Inferior parietal cortex (tissue), 1 donor: Measurements from ENCODE around the gene LINS1.

Source experiments
- DNase-seq: peaks from one replicate; pipeline ENCODE4 v3.0.0-alpha.2; 2016; ENCODE audit errors: extremely low spot score

The LINS1 gene

DNA sequence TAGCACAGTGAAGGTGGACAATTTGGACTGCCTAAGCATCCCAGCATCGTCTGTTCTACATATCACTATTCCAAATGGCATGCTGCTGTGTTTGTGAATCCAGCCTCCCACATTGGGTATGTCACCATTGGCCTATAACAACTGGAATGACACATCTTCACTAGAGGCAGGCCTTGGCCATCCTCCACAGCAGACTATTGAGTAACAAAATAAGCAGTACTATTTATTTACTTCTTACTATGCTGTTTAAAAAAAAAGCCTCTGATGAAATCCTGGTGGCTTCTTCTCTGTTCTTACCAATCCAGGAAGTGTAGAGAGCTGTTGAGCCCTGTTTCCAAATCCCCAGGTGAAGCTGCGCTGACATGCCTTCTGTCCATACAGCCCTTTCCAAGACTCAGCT lies 42.7 kb downstream of the LINS1 start:
- no peak for DNase-seq

DNA sequence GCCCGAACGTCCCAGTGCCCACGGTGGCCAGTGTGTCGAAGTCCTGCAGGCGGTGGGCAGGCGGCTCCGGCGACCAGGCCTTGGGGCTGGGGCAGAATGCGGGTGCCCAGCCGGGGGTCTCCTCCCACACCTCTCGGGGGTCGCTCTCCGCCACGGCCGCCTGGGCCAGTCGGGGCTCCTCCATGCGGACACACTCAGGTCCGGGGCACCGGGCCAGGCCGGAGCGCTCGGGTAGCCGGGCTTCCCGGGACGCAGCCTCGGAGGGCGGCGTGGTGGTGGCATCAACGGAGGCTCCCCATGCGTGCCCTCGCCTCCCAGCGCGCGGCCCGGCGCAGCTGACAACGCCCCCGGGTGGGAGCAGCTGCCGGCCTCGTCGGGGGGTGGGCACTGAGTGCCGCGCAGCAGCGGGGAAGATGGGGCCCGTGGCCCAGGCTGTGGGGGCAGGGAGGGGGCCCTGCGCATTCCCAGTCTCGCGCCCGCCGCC lies 43.2 kb downstream of the LINS1 start:
- DNase-seq: no peak

DNA sequence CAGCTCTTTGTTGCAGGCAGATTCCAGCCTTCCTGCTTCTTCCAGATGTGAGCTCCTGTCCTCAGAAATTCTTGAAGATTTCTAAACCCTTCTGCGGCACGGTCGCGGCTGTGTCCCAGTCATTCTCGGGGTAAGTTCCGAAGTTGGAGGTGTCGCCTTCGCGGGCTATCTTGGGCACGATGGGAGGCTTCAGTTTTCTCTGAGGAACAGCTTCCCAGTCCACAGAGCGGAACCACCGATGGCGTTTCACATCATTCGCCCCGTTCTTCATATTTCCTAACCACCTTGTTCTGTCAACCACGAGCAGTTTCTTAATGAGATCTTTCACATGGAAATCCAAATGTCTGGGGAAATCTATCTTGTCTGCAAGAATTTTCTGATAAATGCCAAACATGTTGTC lies 48.5 kb downstream of the LINS1 start:
- DNase-seq: no peak

DNA sequence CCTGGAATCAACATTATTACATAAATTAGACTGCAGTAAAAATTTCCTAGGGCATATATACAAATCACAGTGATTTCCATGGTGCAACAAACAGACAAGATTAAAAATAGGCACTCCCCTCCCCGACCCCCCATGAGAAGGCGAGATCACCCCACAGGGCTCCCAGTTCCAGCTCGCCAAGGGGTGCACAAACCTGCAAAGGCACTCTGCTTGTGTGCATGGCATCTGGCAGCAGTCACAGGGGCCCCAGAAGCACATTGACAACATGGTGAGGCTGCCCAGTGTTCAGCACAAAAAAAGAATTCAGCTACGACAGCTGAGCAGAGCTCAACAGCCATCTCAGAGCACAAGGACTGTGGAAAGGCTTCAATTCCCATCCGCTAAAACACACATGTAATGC lies 54.0 kb downstream of the LINS1 start:
- no peak for DNase-seq

DNA sequence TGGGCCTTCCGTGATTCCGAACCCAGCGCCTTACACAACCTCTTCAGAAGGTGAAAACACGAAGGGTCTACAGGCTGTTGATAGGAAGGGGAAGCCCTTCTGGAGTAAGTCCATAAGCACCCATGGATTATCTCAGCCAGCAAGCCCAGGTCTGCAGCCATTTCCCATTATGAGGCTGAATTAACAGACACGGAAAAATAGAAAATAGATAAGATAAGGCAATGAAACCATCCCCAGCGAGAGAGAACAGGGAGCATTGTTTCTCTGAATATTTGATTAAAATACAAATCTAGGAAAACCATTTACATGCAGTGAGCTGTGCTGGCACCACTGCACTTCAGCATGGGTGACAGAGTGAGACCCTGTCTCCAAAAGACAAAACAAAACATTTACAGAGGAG lies 57.0 kb downstream of the LINS1 start:
- no peak for DNase-seq

DNA sequence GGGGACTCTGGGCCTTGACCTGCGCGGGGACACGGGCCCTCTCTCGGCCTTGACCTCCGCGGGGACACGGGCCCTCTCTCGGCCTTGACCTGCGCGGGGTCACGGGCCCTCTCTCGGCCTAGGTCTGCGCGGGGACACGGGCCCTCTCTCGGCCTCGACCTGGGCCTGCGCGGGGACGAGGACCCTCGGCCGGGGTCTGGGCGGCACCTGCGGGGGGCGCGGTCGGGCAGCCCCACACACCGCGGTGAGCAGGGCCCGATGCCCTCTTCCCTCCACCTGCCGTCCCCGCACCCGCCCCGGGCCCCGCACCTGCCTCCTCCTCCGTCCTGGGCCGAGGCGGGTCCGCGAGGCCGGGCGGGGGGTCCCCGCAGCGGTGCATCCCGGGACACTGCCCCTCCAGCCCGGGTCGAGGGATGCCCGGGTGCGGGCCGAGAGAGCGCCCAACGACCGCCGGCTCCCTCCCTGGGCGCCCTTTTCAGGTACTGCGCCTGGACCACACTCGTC lies 57.6 kb downstream of the LINS1 start:
- DNase-seq: no peak

DNA sequence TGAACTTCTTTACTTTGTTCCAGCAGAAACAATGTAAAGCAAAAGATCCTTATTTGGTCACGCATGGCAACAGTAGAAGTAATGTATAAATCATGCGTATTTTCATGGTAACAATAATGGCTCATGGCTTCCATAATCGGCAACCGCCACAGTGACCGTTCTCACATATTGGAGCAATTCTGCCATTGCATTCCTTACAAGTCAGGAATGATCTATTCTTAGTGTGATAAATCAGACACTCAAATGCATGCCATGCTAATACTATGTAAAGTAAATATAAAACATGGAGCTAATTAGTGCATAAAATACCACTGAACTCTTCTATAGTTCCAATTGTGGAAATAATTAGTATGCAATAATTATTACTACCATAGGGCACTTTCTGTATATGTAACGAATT lies 59.7 kb downstream of the LINS1 start:
- no peak for DNase-seq

DNA sequence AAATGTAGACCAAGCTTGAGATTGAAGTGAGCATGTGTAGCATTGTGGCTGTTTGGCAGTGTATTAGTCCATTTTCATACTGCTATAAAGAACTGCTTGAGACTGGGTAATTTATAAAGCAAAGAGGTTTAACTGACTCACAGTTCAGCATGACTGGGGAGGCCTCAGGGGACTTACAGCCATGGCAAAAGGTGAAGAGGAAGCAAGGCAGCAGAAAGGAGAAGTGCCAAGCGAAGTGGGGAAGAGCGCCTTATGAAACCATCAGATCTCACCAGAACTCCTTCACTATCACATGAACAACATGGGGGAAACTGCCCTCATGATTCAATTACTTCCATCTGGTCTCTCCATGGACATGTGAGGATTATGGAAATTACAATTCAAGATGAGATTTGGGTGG lies 64.7 kb downstream of the LINS1 start:
- DNase-seq: no peak

DNA sequence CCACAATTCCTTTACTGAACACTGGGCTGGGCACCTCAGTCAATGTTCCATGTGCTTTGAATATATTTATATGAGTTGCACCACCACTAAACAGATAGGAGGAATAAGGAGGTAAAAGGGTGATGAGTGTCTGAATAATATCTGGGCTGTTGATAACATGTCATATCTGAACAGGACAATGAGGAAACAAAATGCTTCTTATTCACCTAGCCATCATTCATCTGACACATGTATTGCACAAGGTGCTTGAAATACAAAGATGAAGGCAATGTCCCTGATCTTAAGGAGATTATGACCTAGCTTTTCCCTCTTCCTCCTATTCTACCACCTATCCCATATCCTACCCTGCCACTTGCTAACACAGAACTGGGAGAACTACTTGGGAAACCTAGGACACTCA lies 65.3 kb downstream of the LINS1 start:
- DNase-seq: no peak

DNA sequence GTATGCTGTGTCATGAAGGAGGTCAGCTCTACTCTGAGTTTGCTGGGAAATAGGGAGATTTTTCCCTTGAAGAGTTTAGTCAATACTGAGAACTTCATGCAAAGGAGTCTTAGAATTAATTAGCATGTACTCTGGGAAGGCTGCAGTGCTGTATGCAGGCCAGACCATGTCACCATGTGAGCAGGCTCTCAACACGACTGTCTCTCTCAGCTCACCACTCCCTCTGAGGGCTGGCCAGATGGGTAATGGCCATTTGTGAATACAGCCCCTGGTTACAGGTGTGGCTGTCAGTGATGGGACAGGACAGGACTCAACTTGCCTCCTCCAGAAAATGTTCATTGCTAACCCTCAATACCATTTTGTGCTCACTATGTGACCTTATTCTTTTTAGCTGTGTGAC lies 68.1 kb downstream of the LINS1 start:
- no peak for DNase-seq

DNA sequence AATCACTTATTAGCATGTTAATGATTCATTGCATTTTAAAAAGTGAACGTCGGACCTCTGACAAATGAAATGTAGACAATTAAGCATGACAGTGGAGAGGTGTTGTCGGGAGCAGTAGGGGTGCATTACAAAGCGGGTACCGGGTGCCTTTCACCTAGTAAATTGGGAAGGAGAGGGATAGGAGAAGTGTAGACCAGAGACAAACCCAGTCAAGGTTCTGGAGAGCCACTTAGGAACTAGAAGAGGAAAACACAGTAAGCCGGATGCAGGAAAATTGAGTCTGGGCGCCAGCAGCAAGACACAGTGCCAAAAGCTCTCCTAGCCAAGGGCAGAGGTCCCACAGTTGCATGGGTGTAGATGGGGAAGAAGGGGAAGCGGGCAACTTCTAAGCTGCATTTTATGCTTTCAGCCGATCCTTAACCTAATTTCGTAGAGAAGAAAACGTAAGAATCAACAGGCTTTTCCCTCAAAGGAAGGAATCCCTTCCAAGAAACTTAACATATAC lies 70.1 kb downstream of the LINS1 start:
- no peak for DNase-seq

DNA sequence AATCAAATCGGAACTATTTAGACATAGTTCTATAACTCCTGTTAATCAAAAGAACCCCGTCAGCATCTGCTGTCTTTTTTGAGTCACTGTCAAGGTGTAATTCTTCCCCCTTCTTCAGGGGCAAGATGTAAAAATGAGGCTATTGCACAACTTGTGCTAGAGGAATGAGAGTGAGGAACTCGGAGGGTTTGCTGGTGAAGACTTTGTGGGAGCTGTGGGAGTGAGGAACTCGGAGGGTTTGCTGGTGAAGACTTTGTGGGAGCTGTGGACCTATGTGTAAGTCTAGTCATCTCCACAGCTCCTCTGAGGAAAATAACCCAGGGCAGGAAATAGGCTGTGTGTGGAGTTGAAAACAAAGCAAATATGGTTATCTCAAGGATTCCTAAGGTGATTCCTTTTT lies 70.8 kb downstream of the LINS1 start:
- no peak for DNase-seq

DNA sequence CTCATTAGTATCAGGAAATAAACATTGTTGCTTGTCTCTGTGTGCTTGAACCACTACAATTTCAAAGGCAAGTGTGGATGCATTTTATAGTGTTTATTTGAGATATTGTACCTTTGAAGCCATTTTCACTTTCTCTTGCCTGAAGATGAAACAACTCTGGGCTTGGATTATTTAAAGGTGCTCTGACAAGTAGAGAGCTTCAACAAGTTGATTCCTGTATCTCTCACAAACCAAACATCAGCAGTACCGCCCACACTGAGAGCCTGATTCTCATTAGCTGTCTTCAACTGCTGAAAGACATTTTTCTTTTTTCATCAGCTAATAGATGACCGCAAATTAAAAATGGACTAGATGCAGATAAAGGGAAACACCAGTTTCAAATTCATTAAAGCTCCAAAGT lies 72.4 kb downstream of the LINS1 start:
- DNase-seq: no peak

DNA sequence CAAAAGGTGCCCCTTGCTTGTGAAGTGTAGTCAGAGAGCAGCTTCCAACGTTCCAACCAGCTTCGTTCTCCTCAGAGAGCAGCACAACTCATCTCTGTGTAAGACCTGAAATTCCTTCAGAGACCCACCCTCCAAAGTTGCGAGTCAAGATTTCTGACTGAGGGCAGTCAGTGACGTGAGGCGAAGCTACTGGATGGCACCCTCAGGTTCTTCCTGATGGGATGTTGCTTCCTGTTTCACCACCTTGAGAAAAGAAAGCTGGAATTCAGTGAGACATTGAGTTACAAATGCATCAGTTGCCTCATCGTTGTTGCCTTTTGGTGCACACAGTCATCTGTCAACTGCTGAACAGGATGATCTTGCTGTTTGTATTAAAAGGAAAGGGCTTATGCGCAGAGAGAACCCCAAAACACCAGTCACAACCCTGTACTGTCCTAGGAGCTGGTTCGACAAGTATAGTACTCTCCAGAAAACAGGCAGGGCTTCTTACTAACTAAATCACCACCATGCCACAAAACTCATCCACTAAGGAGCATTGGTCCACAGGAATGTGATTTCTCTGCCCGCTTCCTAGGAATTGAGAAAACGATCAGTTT lies 73.1 kb downstream of the LINS1 start, which contains the start of gene CERS3:
Gene CERS3 (minus strand): TSS at position 118 of the 596 bp plus-strand sequence. CDS start 27,101 bp downstream, outside the sequence.
- no peak for DNase-seq

DNA sequence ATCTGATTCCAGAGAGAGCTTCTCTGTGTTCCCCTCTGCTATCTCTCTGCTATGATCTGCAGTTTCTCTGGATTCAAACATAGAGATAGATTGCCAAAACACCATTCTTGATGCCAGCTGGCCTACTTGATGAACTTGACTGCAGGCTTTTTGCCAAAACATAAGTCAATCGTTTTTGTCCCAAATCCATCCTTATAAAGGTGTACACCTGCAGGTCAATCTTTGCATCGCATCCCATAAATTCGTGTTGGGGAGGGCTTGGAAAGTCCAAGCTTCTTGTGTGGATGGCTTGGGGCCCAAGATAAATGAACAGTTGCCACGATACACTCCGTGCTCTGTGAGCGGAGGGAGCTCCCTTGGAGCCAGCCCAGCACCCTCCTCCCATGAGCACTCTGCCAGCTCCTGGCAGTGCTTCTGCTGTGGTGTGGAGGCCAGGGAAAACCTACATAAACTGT lies 75.9 kb downstream of the LINS1 start:
- peak; percentile 58 for DNase-seq

DNA sequence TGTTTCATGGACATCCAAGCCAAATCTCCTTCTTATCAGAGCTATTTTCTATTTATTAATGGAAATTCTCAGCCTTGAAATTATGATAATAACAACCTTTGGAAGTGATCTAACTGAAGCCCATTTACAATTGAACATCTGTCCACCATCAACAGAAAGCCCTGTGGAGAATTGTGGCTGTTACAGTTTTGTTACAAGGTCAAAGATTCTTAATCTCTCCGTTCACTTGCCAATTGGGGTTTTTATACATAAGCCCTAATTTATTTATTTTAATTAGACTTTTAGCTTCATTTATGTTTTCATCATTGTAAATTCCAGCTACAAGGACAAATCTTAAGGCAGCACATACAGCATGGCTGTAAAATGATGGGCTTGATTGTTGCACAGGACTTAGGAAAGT lies 76.5 kb downstream of the LINS1 start:
- DNase-seq: no peak

DNA sequence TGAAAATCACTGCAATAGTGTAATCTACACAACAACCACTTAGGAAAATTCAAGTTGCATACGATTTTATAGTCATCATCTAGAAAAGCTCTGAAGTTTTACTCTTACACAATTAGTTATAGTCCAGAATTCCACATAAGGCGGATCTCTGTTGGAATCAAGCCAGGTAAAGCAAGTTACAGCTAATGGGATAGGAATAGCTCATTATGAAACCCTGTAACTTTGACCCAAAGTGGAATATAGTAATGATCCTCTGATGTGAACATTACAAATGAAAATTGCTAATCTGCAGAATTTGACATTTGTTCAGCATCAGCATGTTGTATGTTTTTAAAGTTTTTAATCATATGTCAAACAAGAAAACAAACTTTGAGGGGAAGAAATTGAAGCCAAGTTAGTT lies 77.7 kb downstream of the LINS1 start:
- DNase-seq: no peak

DNA sequence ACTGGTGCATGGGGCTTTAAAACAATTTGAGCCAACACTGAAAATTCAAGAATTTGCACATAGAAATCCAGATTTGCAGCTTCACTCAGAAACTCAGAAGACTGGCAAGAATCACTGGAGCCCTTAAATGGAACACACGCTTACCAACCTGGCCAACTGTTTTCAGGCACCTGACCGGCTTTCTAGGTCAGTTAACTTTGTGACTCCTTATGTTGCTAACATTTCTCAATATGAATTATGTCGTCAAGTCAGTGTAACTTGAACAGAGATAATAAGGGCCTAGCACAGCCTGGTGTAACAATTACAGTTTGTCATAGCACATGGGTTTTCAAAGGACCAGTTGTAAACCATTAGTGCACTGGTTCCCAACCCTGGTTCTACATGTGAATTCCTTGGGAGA lies 80.1 kb downstream of the LINS1 start:
- no peak for DNase-seq

DNA sequence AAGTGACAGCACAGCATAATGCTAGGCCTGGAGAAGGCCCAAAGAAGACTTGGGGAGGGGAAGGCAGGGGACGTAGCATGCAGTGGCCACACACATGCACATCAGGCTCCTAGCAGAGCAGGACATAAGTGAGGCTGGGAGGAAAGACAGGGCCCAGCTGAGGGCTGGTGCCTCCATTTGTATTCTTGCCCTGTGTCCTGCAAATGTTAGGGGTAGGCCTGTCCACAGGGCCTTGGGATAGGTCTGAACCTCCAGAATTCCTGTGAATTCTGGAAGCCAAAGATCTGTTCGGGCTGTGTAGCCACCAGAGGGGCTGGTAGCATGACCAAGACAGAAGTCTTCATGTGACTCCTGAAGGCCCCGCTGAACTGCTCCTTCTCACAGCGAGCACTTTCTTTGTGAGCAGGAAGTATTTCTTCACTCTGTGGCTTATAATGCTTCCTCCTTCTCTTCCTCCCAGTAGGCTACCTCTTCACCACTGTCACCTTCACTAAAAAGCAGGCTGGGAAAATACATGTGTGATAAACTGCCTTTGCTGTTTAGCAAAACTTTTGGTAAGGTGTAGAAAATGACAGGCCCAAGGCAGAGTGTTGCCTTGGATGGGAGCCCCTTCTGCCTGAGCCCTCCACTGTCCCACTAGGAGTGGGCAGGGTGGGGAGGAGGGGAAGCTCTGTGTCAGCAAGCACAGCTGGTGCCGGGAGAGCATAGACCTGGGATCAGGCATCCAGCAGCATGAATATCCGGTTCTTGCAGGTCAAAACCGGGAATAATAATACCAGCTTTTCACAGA lies 81.7 kb downstream of the LINS1 start:
- no peak for DNase-seq

DNA sequence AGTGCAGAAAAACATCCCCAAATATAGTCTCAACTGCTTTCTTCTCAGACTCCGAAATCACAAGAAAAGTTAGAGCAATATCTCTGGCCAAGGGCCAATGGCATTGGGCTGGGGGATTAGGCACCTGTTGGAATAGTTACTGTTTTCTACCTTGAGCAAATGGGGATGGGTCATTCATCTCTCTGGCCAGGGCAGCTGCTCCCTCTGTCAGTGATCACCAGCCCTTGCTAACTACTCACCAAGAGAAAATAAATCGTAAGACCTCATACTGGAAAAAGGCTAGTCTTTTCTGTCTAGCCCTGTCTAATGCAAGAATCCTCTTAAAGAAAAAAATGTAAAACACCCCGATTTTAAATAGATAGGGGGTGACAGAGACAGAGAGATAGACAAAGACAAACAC lies 84.1 kb downstream of the LINS1 start:
- DNase-seq: no peak
